Lower leg skin (tissue), 3 donors: ENCODE measurements around the gene IDI2.

Source experiments
- POLR2A ChIP-seq, 2 donors: fragments of 450-650 bp; IDR thresholded peaks; one replicate each; pipeline ENCODE4 v1.6.1; 2016 to 2017; ENCODE audit warnings: antibody characterized with exemption in 2 of 2, mild to moderate bottlenecking in 1 of 2, moderate library complexity in 1 of 2
- TF ChIP-seq, protein P1 (sequence below), 3 donors: fragments of 450-650 bp; IDR thresholded peaks; one replicate each; pipeline ENCODE4 v1.5.1; 2016; ENCODE audit warnings: antibody characterized with exemption in 3 of 3, mild to moderate bottlenecking in 3 of 3, moderate library complexity in 2 of 3

- no peak for TF ChIP-seq POLR2A (IDR thresholded peaks at IDR 0.05)
- TF ChIP-seq, protein P1, sequence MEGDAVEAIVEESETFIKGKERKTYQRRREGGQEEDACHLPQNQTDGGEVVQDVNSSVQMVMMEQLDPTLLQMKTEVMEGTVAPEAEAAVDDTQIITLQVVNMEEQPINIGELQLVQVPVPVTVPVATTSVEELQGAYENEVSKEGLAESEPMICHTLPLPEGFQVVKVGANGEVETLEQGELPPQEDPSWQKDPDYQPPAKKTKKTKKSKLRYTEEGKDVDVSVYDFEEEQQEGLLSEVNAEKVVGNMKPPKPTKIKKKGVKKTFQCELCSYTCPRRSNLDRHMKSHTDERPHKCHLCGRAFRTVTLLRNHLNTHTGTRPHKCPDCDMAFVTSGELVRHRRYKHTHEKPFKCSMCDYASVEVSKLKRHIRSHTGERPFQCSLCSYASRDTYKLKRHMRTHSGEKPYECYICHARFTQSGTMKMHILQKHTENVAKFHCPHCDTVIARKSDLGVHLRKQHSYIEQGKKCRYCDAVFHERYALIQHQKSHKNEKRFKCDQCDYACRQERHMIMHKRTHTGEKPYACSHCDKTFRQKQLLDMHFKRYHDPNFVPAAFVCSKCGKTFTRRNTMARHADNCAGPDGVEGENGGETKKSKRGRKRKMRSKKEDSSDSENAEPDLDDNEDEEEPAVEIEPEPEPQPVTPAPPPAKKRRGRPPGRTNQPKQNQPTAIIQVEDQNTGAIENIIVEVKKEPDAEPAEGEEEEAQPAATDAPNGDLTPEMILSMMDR (IDR thresholded peaks at IDR 0.05) = no peak
These were observed 19.1 kb downstream of the IDI2 start for GRCh38 chr10:1006573-1006972.
